ENCODE results near the gene GALNT10.

DNA sequence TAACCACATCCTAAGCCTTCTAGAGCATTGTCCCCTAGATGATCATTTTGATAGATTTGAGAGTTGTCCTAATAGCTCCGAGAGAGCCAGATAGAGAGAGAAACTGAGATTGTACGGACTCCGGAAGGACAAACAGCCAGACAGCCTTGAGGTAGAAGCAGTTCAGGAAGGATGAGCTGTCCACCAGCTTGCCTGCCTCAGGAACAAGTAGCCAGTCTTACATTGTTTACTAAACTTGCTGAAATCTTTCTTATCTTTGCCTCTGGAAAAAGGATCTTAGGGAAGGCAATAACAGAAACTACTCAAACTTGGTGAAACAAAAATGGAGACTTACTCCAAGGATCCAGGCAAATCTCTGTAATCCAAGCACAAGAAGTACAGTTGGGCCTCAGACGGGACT is 216.3 kb downstream of the GALNT10 start:
- TF ChIP-seq, protein P1, sequence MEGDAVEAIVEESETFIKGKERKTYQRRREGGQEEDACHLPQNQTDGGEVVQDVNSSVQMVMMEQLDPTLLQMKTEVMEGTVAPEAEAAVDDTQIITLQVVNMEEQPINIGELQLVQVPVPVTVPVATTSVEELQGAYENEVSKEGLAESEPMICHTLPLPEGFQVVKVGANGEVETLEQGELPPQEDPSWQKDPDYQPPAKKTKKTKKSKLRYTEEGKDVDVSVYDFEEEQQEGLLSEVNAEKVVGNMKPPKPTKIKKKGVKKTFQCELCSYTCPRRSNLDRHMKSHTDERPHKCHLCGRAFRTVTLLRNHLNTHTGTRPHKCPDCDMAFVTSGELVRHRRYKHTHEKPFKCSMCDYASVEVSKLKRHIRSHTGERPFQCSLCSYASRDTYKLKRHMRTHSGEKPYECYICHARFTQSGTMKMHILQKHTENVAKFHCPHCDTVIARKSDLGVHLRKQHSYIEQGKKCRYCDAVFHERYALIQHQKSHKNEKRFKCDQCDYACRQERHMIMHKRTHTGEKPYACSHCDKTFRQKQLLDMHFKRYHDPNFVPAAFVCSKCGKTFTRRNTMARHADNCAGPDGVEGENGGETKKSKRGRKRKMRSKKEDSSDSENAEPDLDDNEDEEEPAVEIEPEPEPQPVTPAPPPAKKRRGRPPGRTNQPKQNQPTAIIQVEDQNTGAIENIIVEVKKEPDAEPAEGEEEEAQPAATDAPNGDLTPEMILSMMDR (IDR thresholded peaks at IDR 0.05), result no peak
- TF ChIP-seq EZH2 (IDR thresholded peaks at IDR 0.05), result no peak
